Right ventricle myocardium superior (tissue), 1 donor: ENCODE results near the gene NEO1. TPM values are rescaled to one million over a fixed set of nuclear protein-coding genes. Genes with fewer than 3 reads are reported as not detected.

Experiments
- ATAC-seq: fragments of 200-7000 bp; cut with Tn5 transposase; one replicate; pipeline ENCODE4 v1.9.1; 2020; ENCODE audit warnings: mild to moderate bottlenecking; ENCODE audit not compliant: poor library complexity
- DNase-seq: peaks from one replicate; pipeline ENCODE4 v3.0.0-alpha.2; 2020
- intact Hi-C: fragments of 100-400 bp; cut with DNase I; formaldehyde crosslinking; loops from one replicate; pipeline ENCODE4 v1.11.2; 2022
- long read RNA-seq: library from polyadenylated mRNA; unstranded; transcript quantifications from one replicate; pipeline ENCODE4 v2.0.0, GENCODE V29; 2021
- total RNA-seq: library from RNA; stranded (reverse); fragmentation: NEBNext Ultra II Directional; extraction: Animal tissue kit (Norgen Biotek cat#: 25700); gene quantifications from one replicate; pipeline ENCODE4 v1.2.1, GENCODE V29; 2021
- donor health status: DM: no; HTN: yes; CAD: no; lungs with severe emphysema.

The NEO1 gene, protein sequence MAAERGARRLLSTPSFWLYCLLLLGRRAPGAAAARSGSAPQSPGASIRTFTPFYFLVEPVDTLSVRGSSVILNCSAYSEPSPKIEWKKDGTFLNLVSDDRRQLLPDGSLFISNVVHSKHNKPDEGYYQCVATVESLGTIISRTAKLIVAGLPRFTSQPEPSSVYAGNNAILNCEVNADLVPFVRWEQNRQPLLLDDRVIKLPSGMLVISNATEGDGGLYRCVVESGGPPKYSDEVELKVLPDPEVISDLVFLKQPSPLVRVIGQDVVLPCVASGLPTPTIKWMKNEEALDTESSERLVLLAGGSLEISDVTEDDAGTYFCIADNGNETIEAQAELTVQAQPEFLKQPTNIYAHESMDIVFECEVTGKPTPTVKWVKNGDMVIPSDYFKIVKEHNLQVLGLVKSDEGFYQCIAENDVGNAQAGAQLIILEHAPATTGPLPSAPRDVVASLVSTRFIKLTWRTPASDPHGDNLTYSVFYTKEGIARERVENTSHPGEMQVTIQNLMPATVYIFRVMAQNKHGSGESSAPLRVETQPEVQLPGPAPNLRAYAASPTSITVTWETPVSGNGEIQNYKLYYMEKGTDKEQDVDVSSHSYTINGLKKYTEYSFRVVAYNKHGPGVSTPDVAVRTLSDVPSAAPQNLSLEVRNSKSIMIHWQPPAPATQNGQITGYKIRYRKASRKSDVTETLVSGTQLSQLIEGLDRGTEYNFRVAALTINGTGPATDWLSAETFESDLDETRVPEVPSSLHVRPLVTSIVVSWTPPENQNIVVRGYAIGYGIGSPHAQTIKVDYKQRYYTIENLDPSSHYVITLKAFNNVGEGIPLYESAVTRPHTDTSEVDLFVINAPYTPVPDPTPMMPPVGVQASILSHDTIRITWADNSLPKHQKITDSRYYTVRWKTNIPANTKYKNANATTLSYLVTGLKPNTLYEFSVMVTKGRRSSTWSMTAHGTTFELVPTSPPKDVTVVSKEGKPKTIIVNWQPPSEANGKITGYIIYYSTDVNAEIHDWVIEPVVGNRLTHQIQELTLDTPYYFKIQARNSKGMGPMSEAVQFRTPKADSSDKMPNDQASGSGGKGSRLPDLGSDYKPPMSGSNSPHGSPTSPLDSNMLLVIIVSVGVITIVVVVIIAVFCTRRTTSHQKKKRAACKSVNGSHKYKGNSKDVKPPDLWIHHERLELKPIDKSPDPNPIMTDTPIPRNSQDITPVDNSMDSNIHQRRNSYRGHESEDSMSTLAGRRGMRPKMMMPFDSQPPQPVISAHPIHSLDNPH (N-terminal part only)
- total RNA-seq: 11.1 TPM
- long read RNA-seq, partial matches to known transcripts: 2 of 6 reads
- long read RNA-seq, other reads (novel, unspliced or antisense): 4 of 6 reads

DNA sequence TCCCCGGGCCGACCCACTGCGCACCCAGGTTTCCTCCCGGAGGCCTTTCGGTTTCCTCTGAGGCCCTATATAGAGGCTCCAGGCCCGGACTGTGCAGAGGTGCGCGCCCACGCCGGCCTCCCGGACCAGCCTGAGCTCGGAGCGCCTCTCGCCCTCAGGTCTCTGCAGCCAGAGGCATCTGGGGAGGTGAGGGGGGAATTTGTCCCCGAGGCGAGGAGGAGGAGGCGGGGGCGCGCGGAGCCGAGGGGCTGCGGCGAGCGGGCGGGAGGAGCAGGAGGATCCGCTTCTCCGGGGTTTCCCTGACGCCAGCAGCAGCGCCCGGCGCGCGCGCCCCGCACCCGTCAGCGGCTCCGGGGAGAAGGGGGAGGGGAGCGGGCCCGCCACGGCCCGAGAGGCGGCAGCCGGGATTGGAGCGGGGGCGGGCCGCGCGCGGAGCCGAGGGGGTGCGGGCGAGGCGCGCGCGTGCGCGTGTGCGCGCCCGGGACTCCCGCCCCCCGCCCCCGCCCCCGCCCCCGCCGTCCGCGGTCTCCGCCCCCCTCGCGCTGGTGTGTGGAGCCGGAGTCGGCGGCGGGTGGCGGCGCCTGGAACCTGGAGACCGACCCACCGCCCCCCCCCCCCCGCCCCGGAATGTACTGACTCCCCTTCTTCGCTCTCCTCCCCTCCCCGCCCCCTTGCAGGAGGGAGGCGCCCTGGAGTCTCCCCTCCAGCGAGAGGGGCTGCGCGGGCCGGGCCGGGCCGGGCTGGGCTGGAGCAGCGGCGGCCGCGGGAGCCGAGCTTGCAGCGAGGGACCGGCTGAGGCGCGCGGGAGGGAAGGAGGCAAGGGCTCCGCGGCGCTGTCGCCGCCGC, at the start of gene NEO1:
Gene NEO1, plus strand, starts transcription at position 657 of the 846 bp plus-strand sequence. CDS start 213 bp downstream, outside the sequence.
- intact Hi-C loops: no loop called here
- DNase-seq (peak; percentile 91), ATAC-seq (peak; percentile 97)

DNA sequence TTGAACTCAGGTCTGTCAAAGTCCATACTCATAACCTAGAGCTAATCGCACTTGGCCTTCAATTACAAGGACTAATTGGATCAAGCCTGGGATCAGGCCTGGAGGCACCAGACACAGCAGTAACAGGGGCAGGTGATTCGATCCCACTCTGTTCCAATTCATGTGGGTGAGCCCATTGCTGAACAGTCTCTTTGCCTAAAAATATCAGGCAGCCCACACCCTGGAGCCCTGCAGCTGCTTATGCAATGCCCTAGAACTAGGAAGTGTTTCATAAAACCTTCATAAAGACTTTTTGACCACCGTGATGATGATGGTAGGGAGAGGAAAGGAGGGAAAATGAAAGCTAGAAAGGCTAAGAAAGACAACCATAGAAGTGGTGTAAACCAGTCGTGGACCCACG, 47.8 kb upstream of the NEO1 start:
- ATAC-seq (no peak), DNase-seq (no peak)
- intact Hi-C loops: no loop called here

DNA sequence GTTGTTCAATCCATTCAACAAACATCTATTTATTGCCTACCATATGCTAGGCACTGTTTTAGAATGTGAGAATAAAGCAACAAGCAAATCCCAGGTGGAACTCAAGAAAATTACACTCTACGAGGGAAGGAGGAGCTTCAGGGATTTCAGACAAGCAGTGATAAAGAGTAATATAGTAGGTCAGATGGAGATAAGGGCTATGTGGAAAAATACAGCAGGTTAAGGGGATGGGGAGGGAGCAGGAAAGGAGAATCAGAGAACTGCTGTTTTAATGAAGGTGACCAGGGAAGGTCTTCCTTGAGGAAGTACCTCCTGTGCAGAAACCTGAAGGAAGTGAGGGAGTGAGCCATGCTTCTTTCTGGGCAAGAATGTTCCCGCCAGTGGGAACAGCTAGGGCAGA, 47.2 kb upstream of the NEO1 start:
- DNase-seq (no peak), ATAC-seq (no peak)
- intact Hi-C loops: no loop called here

DNA sequence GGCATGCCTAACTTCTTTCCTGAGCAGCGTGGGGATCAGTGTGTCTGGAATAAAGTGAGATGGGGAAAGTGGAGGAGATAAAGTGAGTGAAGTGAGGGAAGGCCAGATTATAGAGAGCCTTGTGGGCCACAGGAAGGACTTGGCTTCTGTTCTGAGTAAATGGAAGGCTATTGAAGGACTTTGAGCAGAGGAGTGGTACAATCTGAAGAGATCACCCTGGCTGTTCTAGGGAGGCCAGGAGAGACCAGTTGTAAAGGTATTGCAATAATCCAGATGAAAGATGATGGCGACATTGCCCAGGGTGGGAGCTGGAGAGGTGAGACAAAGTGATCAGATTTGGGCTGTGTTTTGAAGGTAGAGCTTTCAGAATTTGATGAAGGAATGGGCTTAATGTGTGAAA, 46.8 kb upstream of the NEO1 start:
- no peak for DNase-seq
- intact Hi-C loops: no loop called here

DNA sequence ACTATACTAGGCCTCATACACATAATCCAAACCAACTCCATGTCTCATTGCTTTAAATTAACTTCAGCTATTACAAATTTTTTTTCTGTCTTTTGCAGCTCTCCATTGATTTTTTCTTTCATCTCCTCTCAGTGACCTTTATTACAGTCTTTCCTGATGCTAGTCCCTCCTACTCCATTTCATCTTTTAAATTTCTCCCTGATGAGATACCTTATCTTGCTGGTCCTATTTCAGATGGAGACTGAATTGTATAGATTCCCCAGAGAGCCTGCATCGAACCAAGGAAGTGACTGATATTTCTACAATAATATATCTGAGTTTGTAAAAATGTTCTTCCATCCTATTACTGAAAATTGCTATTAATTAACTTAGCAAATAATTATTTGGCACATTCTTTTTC, 45.7 kb upstream of the NEO1 start:
- no peak for ATAC-seq
- no peak for DNase-seq
- intact Hi-C loops: no loop called here

More for the DNA sequence above, 46.8 kb upstream of the NEO1 start:
- ATAC-seq: no peak

DNA sequence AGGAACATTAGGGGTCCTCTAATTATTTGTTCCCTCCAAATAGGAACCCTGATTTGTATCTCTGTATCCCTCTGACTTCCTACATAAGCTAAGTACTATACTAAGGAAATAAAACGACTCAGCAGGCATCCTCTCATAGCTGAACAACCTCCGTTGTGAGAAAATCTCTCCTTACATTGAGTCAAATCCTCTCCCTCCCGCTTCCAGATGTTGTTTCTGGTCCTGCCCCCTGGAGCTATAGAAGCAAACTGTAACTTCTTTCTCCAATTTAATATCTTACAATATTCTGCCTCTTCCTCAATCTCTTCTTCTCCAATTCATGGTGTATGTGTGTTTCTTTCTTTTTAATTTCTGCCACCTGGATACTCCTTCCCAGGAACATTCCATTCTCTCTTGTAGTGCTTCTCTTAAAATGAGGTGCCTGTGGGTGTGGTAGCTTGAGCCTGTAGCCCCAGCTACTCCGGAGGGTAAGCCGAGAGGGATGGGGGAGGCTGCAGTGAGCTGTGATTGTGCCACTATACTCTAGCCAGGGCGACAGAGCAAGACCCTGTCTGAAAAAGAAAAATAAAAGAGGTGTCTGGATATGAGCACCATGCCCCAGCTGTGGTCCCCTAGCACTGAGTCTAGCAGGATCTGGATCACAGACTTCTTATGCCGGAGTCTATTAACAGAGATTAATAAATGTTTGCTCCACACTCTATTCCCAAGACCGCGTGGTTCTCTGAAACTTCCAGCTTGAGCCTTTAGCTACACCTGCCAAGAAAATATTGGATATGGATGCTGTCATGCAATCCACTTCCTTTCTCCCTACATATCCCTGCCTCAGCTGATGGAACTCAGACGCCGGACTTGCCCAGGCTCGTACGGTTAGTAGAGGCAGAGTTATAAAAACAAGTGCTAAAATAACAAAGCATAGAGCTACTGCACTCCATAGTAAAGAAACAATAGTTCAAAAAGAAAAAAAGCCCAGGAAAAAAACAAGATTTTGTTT, 42.9 kb upstream of the NEO1 start:
- no peak for ATAC-seq
- intact Hi-C loops: no loop called here
- no peak for DNase-seq

DNA sequence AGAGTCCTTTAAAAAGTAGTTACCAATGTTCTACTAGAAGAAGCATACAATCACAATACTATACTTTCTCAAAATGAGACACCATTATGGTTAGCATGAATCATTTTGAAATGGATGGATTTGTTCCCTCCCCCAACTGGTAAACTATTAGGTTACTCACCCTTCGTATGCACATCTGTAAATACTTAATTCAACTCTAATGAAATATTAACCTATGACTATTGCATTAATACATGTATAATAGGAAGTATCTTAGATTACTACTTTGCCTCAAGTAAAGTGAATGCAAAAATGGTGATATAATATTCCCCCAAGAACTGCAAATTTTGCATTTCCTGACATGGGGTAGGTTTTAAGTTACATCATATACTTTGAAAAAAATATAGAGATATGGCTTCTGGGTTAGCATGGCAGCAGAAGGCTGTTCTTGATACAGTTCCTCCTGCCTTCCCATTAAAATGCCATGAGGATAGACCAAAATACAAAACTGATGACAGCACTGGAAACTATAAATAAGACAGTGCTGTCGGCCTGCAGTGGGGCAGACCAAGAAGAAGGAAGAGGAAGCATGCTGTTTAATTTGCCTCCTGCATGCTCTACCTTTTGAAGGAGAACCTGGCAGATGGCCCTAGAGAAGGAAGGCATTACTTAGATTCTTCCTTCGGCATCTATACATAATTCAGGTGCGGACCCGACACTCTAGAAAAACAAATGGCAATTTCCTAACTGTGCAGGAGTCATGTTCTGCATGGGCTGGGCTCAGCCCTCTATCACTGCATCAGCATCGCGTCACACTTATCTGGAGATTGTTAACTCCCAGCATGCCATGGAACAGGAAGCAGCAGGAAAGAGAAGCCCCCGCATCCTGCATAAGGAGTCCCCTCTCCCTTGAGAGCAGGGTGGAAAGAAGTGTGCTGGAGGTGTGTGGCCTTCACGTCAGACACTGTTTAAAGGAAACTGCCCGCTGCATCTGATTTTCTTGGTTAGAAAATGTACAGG, 41.8 kb upstream of the NEO1 start:
- DNase-seq (no peak), ATAC-seq (no peak)
- intact Hi-C loops: no loop called here

DNA sequence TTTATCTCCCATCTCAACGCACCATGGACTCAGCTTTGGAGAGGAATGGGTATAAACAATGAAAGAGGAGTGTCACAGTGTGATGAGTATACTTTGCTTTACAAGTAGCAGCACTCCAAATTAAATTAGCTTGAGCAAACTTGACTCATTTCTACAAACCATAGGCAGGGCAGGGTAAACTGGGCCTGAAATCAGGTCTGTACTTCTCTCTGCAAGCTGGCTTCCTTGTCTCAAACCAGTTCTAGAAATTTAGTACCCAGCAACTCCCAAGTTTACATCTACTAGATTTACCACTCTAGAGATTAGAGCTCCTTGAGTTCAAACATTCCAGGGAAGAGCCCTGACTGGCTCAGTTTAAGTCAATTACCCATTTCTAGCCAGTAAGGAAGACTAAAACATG, 37.4 kb upstream of the NEO1 start:
- intact Hi-C loops: no loop called here
- ATAC-seq (no peak), DNase-seq (no peak)

DNA sequence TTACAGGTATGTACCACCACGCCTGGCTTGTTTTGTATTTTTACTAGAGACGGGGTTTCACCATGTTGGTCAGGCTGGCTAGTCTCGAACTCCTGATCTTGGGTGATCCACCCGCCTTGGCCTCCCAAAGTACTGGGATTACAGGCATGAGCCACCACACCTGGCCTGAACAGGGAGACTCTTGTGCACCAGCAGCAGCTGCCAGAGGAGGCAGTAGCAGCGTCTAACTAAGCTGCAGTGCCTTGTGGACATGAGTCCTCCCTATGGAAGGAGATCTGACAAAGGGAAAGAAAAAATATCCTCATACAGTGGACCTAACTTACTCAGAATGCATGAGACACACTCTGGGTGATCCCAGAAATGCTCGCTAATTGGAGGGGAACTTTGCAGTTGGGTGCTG, 36.8 kb upstream of the NEO1 start:
- ATAC-seq: no peak
- DNase-seq: no peak
- intact Hi-C loops: no loop called here

DNA sequence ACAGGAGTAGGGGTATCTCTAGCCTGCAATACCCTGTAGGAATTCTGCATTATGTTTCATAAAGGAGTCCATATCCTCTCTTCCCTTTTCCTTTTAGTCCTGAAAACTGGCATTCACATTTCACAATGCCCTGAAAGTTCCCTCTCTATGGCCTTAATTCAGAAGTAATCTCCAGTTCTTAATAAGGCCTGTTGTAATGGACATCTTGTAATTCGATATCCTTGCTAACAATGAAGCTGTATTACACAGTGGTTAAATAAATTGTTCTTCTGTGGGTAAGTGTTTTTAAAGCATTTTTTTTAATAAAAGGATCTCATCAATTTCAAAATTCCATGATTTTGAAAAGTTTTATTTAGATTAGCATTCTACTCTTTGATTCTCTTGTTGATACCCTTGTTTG, 34.3 kb upstream of the NEO1 start:
- intact Hi-C loops: no loop called here
- no peak for DNase-seq
- ATAC-seq: no peak

GRCh38 chr15:73019154-73019553, 33.1 kb upstream of the NEO1 start:
- intact Hi-C loops: no loop called here
- DNase-seq (no peak), ATAC-seq (no peak)

DNA sequence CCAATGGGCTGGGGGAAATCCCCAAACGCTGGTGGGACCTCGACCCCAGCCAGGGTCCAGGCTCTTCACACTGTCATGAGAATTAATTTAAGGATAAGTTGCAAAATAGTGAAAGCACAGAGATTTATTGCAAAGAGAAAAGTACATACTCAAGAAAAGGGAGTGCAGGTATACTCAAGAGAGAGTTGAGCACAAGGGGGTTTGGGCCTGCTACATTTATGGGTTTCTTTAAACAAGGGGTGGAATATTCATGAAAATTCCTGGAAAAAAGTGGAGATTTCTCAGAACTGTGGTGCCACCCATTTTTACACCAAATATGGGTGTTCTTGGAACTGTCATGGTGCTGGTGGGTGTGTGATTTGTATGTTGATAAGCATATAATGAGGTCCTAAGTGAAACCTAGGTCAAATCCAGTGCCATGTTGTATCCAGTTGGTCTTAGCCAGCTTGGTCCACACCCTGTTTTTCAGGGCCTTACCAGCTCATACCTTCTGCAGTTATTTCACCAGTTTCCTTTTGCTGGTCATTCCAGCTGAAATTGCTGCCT, 32.6 kb upstream of the NEO1 start:
- ATAC-seq (no peak), DNase-seq (no peak)
- intact Hi-C loops: no loop called here

DNA sequence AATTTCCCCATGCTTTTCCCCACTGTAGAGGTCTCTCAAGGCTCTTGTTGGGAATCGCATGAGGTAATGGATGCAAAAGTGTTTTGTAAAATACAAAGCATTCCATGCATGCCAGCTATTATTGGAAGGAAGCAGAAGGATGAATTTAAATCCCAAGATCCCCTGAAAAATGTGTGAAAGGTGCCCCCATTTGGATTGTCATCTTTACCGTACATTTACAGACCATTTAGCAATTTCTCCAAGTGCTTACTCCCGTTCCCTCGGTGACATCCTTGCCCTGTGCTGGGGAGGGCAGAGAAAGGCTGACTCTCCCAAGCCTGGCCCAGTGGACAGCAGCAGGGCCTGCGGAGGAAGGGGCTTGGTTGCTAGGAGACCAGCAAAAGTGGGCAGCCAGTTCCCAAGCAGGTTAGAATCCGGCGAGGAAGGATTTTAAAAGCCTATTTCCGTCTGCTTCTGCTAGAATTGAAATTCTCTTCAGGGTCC, 31.1 kb upstream of the NEO1 start:
- intact Hi-C loops: no loop called here
- no peak for ATAC-seq
- DNase-seq: no peak

GRCh38 chr15:73022161-73022560, 30.1 kb upstream of the NEO1 start:
- no peak for DNase-seq
- ATAC-seq: no peak
- intact Hi-C loops: no loop called here

GRCh38 chr15:73023071-73023470, 29.2 kb upstream of the NEO1 start:
- intact Hi-C loops: no loop called here
- ATAC-seq (no peak), DNase-seq (no peak)

- intact Hi-C loops: no loop called here
- ATAC-seq (no peak), DNase-seq (no peak)
Measured at GRCh38 chr15:73024168-73024567, 28.1 kb upstream of the NEO1 start.
